Breast epithelium (tissue), 4 donors: ENCODE measurements around the gene CDC5L. TPM values are rescaled to one million over a fixed set of nuclear protein-coding genes. Genes with fewer than 3 reads are reported as not detected.

ENCODE experiments used
- DNase-seq, 2 donors: peaks; one replicate each; pipeline ENCODE4 v3.0.0-alpha.2; 2019; ENCODE audit warnings: low spot score in 2 of 2
- H3K27ac ChIP-seq, 2 donors: fragments of 200-600 bp; sonication (generic) in 1 of 2; one replicate each; pipeline ENCODE4 v1.5.1; 2016 to 2019; ENCODE audit warnings: mild to moderate bottlenecking in 1 of 2
- H3K27me3 ChIP-seq, 2 donors: fragments of 200-600 bp; sonication (generic) in 1 of 2; one replicate each; pipeline versions ENCODE4 v1.5.1 to v1.6.0; 2017 to 2019; ENCODE audit warnings: control low read depth in 1 of 2, mild to moderate bottlenecking in 1 of 2
- H3K36me3 ChIP-seq: fragments of 200-600 bp; one replicate; pipeline ENCODE4 v1.5.1; 2019
- H3K4me1 ChIP-seq, 2 donors: fragments of 200-600 bp; sonication (generic); one replicate each; pipeline ENCODE4 v1.5.1; 2016 to 2019; ENCODE audit warnings: control low read depth in 1 of 2
- H3K4me3 ChIP-seq, 3 donors: fragments of 200-600 bp; sonication (generic); 1 replicate in 2 of 3; 2 replicates in 1 of 3; pipeline ENCODE4 v1.5.1; 2016 to 2019; ENCODE audit warnings: mild to moderate bottlenecking in 3 of 3, moderate library complexity in 2 of 3
- H3K9me3 ChIP-seq, 2 donors: fragments of 200-600 bp; sonication (generic) in 1 of 2; one replicate each; pipeline ENCODE4 v1.5.1; 2016 to 2019; ENCODE audit warnings: control low read depth in 1 of 2
- POLR2A ChIP-seq: fragments of 450-650 bp; IDR thresholded peaks from one replicate; pipeline ENCODE4 v1.6.1; 2016; ENCODE audit warnings: antibody characterized with exemption, mild to moderate bottlenecking, moderate library complexity
- POLR2AphosphoS5 ChIP-seq, 3 donors: sonication (generic); formaldehyde crosslinking; IDR thresholded peaks; one replicate each; pipeline ENCODE4 v1.6.1; 2017; ENCODE audit warnings: antibody characterized with exemption in 3 of 3
- intact Hi-C: fragments of 100-400 bp; cut with DNase I; formaldehyde crosslinking; loops from one replicate; pipeline ENCODE4 v1.15.1; 2023; ENCODE audit warnings: low total_unique reads
- total RNA-seq, 3 donors: library from RNA; depleted of rRNA; stranded (reverse); fragments of >200 nt; gene quantifications; one replicate each; pipeline ENCODE4 v1.1.0, GENCODE V29; 2016
- TF ChIP-seq, protein P1 (sequence below), 3 donors: fragments of 450-650 bp; IDR thresholded peaks; one replicate each; pipeline ENCODE4 v1.5.1; 2016 to 2017; ENCODE audit warnings: antibody characterized with exemption in 3 of 3, mild to moderate bottlenecking in 3 of 3, moderate library complexity in 3 of 3

Gene CDC5L
- 10 to 100 TPM; 21.1 to 29.1 (median 22.0) TPM for total RNA-seq

DNA sequence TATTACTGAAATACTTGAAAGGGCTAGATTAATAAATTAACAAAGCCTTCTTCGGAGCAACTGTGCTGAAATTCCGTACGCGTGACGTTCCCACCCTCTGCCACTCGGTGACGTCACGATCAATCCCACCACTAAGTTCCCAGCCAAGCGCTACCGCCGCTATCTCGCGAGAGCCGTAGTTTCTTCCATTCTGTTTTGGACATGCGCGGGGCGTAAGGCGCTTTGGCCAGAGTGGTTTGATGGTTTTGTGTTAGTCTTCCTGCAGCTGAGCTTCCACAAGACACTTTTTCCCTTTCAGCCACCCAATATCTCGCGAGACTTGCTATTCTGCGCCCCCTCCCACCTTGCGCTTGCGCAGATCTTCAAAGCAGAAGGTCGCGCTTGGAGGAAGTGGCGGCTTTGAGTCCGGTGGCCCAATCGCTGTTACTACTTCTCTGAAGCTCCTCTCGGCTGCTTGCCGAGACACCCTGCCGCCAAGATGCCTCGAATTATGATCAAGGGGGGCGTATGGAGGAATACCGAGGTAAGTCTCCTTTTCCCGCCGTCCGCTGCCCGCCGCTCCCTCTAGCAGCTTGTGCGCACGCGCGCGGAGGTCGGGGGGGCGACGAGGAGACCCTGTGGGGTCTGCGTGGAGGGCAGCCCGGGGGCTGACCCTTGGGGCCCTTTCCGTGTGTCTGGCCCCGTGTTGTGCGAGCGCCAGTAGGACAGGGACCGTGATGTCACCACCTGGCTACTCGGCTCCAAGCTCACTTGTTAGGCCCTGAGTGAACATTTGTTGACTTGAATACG is at the start of gene CDC5L:
Gene CDC5L, plus strand, starts transcription at position 361 of the 789 bp plus-strand sequence. Its CDS starts 118 bp downstream, at position 479.
- H3K9me3 ChIP-seq: no peaks in the 10 kb centered on the region
- peaks cover 3 to 6% of the 10 kb centered on the region in 2 donors for H3K4me1 ChIP-seq
- intact Hi-C loops: no loop called here
- H3K27me3 ChIP-seq: no peaks in the 10 kb centered on the region
- peak within 1 kb of the TSS; percentile 95 to 98 for H3K27ac ChIP-seq
- peak within 1 kb of the TSS; percentile 87 to 95 (median 92) for H3K4me3 ChIP-seq
- no peaks in the 10 kb centered on the region for H3K36me3 ChIP-seq
- DNase-seq: peak; percentile 93 to 96
- TF ChIP-seq POLR2A (peak; percentile 95), POLR2AphosphoS5 (IDR thresholded peaks at IDR 0.05) (peak; percentile 90 to 98 (median 97))
- TF ChIP-seq, protein P1, sequence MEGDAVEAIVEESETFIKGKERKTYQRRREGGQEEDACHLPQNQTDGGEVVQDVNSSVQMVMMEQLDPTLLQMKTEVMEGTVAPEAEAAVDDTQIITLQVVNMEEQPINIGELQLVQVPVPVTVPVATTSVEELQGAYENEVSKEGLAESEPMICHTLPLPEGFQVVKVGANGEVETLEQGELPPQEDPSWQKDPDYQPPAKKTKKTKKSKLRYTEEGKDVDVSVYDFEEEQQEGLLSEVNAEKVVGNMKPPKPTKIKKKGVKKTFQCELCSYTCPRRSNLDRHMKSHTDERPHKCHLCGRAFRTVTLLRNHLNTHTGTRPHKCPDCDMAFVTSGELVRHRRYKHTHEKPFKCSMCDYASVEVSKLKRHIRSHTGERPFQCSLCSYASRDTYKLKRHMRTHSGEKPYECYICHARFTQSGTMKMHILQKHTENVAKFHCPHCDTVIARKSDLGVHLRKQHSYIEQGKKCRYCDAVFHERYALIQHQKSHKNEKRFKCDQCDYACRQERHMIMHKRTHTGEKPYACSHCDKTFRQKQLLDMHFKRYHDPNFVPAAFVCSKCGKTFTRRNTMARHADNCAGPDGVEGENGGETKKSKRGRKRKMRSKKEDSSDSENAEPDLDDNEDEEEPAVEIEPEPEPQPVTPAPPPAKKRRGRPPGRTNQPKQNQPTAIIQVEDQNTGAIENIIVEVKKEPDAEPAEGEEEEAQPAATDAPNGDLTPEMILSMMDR (IDR thresholded peaks at IDR 0.05): no peak

DNA sequence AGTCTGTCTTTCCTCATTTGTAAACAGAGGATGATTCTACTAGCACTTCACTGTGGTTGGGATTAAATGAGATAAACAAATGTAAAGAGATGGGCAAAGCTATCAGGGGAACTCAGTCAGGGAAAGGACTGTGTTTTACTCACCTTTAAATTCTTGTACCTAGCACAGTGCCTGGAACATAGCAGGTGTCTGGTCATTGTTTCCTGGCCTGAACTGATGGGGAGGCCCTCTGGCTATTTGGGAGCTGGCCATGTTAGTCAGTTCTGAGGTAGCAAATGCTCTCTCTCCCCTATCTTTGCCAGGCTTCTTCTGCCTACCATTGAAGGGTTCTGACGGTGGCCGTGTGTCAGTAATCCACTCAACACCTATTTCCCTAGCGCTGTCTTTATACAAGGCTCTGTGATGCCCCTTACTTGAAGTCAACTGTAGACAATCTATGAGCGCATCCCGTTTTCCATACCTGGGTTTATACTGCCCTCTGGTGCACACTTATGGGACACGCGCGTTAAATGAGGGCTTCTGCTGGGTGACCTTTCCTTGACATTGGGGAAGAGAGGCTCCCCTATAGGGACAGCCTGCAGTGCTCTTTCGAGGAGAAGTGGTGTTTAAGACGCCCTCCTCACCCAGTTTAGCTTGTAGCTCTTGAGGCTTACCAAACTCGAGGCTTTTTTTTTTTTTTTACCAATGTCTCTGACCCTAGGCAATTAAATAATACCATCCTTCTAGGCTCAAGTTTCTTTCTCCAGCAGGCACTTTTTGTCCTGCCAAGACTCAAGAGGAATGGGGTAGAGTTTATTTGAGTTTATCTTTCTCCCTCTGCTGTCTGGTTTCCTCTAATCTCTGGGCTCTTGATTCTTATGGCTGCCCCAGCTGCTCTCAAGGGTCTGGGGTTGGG is 49.0 kb upstream of the CDC5L start:
- H3K9me3 ChIP-seq: no peaks in the 10 kb centered on the region
- intact Hi-C loops: no loop called here
- no peaks in the 10 kb centered on the region for H3K36me3 ChIP-seq
- DNase-seq: peak in 1 of 2 donors; percentile 55
- H3K4me3 ChIP-seq: no peak overlapping the region
- no peaks in the 10 kb centered on the region for H3K4me1 ChIP-seq
- TF ChIP-seq, protein P1 (IDR thresholded peaks at IDR 0.05): peak; percentile 25 to 73 (median 53)
- TF ChIP-seq POLR2A: no peak
- H3K27me3 ChIP-seq: peaks cover 0 to 8% of the 10 kb centered on the region in 2 donors
- H3K27ac ChIP-seq: no peak overlapping the region

DNA sequence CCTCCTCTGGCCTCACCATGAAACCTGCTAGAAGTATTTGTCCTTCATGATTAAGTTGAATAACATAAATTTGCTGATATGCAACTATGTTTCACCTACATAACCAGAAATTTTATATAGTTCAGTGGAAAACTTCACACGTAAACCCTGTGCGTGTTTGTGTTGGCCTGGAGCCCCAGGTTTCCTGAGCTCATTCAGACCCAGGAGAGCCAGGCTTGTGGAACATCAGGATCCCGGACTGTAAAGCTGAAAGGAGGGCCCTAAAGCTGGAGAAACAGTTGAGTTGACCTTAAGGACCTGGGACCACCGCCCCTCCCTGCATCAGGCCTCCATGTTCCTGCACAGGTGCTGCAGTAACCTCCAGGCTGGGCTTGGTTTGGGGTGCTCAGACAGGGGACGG is 48.2 kb upstream of the CDC5L start:
- no peaks in the 10 kb centered on the region for H3K9me3 ChIP-seq
- no peak overlapping the region for H3K4me3 ChIP-seq
- H3K27ac ChIP-seq: no peak overlapping the region
- no peaks in the 10 kb centered on the region for H3K36me3 ChIP-seq
- TF ChIP-seq, protein P1 (IDR thresholded peaks at IDR 0.05): no peak
- TF ChIP-seq POLR2AphosphoS5 (IDR thresholded peaks at IDR 0.05) (no peak), POLR2A (no peak)
- intact Hi-C loops: no loop called here
- DNase-seq: no peak
- H3K4me1 ChIP-seq: no peaks in the 10 kb centered on the region
- H3K27me3 ChIP-seq: peaks cover 0 to 8% of the 10 kb centered on the region in 2 donors

DNA sequence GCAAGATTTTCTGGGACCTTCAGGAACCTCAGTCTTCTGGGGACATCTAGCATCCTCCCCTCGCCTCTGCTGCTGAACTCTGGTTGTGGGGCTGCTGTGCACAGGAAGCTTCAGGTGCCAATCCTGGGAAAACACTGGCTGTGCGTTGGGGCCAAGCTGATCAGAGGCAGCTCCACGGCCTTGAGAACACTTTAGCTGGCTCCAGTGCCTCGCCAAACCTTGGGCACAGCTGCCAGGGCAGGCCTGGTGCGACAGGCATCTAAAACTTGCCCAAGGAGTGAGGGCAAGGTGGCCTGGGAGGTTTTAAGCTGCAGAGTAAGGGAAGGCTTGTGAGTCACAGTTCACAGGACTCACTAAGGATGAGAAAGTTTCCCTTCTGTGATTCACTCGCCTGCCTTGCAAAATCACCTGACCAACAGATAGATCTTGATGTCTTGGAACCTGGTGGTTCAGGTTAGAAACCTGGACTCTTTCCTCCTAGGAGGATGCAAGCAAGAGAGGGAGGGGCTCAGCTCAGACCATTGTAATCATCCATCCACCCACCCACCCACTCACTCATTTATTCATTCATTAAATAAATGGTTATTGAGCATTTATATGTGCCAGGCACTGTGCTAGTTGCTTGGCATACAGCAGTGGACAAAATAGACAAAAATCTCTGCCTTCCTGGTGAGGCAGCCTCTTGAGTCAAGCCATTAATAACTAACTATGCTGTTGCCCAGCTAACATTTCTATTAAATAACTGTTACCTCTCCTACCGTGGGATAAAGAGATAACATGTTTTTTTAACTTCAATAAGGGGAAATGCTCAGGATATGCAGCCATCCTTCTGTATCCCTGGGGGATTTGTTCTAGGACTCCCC is 47.5 kb upstream of the CDC5L start:
- Histone ChIP-seq H3K9me3 (no peaks in the 10 kb centered on the region), H3K27me3 (peaks cover 0 to 12% of the 10 kb centered on the region in 2 donors), H3K4me3 (no peak overlapping the region), H3K36me3 (no peaks in the 10 kb centered on the region), H3K27ac (no peak overlapping the region), H3K4me1 (no peaks in the 10 kb centered on the region)
- intact Hi-C loops: loop anchor here (10.0 kb wide), 1 partner anchor 745 kb away; no protein-coding TSS in a partner anchor
- TF ChIP-seq, protein P1 (IDR thresholded peaks at IDR 0.05): no peak
- DNase-seq: no peak
